ENCODE measurements around the gene SHROOM3. TPM values are rescaled to one million over a fixed set of nuclear protein-coding genes. Genes with fewer than 3 reads are reported as not detected.

The SHROOM3 gene
- total and polyA plus RNA-seq, 2 of the 13 experiments (the other 11 are each of a cell fraction or from before 2014, with no cell fraction given) = 0.01 TPM; not detected in 1

DNA sequence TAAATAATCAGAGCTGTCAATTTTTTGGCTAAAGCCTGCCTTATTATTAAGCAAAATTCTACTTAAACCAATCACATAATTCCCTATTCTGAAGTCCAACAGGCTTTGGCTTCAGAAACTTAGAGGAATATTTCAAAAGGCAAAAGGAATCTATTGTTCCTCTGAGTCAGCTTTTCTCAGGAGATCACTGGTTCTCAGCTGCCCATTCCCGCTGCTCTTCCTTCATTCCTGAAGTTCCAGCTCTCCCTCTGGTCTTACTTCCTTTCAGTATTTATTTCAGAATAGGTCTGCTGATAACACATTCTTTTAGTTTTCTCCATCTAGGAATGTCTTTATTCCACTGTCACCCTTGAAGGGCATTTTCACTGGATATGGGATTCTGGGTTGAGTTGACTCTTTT lies 329.2 kb downstream of the SHROOM3 start:
- H3K4me3 ChIP-seq (replicated peaks in 1 of 3; ENCODE audit: insufficient read depth in 1 of 3, low read depth in 2 of 3, low read length in 3 of 3) = no peak overlapping the region
- ChIA-PET POLR2A (no interaction called here), CTCF (ENCODE audit: low intra/inter-chr PET ratio, low total read pairs) (no interaction called here)
- BruUV-seq (replicated peaks) = no TSS peak
- peaks cover 0 to 6% of the 10 kb centered on the region in 2 experiments; a peak in 2 of 5 replicates for H3K27me3 ChIP-seq (ENCODE audit: control insufficient read depth in 1 of 2, insufficient read depth in 2 of 2, low read length in 2 of 2)
- intact Hi-C loops (cut with micrococcal nuclease; ENCODE audit: unreplicated experiment) (no loop called here), in situ Hi-C loops (cut with HindIII; ENCODE audit: extremely low pct_ligation_motif_present, low pct_unique_long_range_greater_than_20kb) (no loop called here)
- DNase-seq (ENCODE audit: low spot score) (no peak), FAIRE-seq (no peak), ATAC-seq (no peak)
- 7% methylated on average over 1 of the region's 1 CpG for WGBS (ENCODE audit: low lambda C conversion rate)
- no peak overlapping the region for H2AFZ ChIP-seq (ENCODE audit: low read length)
- H3K27ac ChIP-seq (ENCODE audit: extremely low read length, insufficient read depth, low read length) = no peak overlapping the region
- no peak overlapping the region for H3K4me2 ChIP-seq (ENCODE audit: low read depth, low read length)
- H3K4me1 ChIP-seq (ENCODE audit: insufficient read depth, low read length) = no peaks in the 10 kb centered on the region
- no peaks in the 10 kb centered on the region for H4K20me1 ChIP-seq (ENCODE audit: insufficient read depth, low read length)
- TF ChIP-seq MAFK (conservative IDR thresholded peaks at IDR 0.05 in 1 of 2, IDR thresholded peaks at IDR 0.05 in 1 of 2; ENCODE audit: low read length in 2 of 2) = peak in 1 of 2 experiments; percentile 19; a peak in 1 of 4 replicates
- no peak for TF ChIP-seq LRRFIP1 (CRISPR knock-in tag; conservative IDR thresholded peaks at IDR 0.05)
- H3K79me2 ChIP-seq (ENCODE audit: insufficient read depth, low read length) = no peaks in the 10 kb centered on the region
- no peak overlapping the region for H3K9ac ChIP-seq (ENCODE audit: insufficient read depth, low read depth, low read length)
- H3K36me3 ChIP-seq (replicated peaks in 1 of 2; ENCODE audit: control insufficient read depth in 1 of 2, insufficient read depth in 2 of 2, low read length in 2 of 2) = no peaks in the 10 kb centered on the region
- no peaks in the 10 kb centered on the region for H3K9me3 ChIP-seq (ENCODE audit: low read length)

GRCh38 chr4:76765473-76766183 lies 330.6 kb downstream of the SHROOM3 start:
- no peaks in the 10 kb centered on the region for H3K79me2 ChIP-seq (ENCODE audit: insufficient read depth, low read length)
- ATAC-seq (no peak), DNase-seq (ENCODE audit: low spot score) (no peak), FAIRE-seq (no peak)
- no peak overlapping the region for H2AFZ ChIP-seq (ENCODE audit: low read length)
- H3K36me3 ChIP-seq (replicated peaks in 1 of 2; ENCODE audit: control insufficient read depth in 1 of 2, insufficient read depth in 2 of 2, low read length in 2 of 2) = no peaks in the 10 kb centered on the region
- no peak overlapping the region for H3K9ac ChIP-seq (ENCODE audit: insufficient read depth, low read depth, low read length)
- no peaks in the 10 kb centered on the region for H3K9me3 ChIP-seq (ENCODE audit: low read length)
- H3K4me3 ChIP-seq (replicated peaks in 1 of 3; ENCODE audit: insufficient read depth in 1 of 3, low read depth in 2 of 3, low read length in 3 of 3) = no peak overlapping the region
- BruUV-seq (replicated peaks) = no TSS peak
- no peak overlapping the region for H3K27ac ChIP-seq (ENCODE audit: extremely low read length, insufficient read depth, low read length)
- intact Hi-C loops (cut with micrococcal nuclease; ENCODE audit: unreplicated experiment) = no loop called here
- no peaks in the 10 kb centered on the region for H3K4me1 ChIP-seq (ENCODE audit: insufficient read depth, low read length)
- peaks cover 0 to 6% of the 10 kb centered on the region in 2 experiments; a peak in 2 of 5 replicates for H3K27me3 ChIP-seq (ENCODE audit: control insufficient read depth in 1 of 2, insufficient read depth in 2 of 2, low read length in 2 of 2)
- CTCF ChIA-PET (ENCODE audit: low intra/inter-chr PET ratio, low total read pairs) = no interaction called here
- H3K4me2 ChIP-seq (ENCODE audit: low read depth, low read length) = no peak overlapping the region
- POLR2A ChIA-PET = no interaction called here
- 55% methylated on average over 14 of the region's 14 CpGs for WGBS (ENCODE audit: low lambda C conversion rate)
- in situ Hi-C loops (cut with HindIII; ENCODE audit: extremely low pct_ligation_motif_present, low pct_unique_long_range_greater_than_20kb) = no loop called here
- H4K20me1 ChIP-seq (ENCODE audit: insufficient read depth, low read length) = no peaks in the 10 kb centered on the region
- TF ChIP-seq ZNF749 (CRISPR knock-in tag; IDR thresholded peaks at IDR 0.05; ENCODE audit: borderline replicate concordance) (no peak), USF2 (IDR thresholded peaks at IDR 0.05; ENCODE audit: low read depth, low read length) (no peak), USF2 (CRISPR knock-in tag; IDR thresholded peaks at IDR 0.05; ENCODE audit: borderline replicate concordance) (no peak), ZNF274 (CRISPR knock-in tag; IDR thresholded peaks at IDR 0.05) (no peak), ZNF275 (CRISPR knock-in tag; IDR thresholded peaks at IDR 0.05; ENCODE audit: borderline replicate concordance) (no peak), CBFB (CRISPR knock-in tag; IDR thresholded peaks at IDR 0.05) (no peak), ZNF350 (CRISPR knock-in tag; IDR thresholded peaks at IDR 0.05; ENCODE audit: borderline replicate concordance, low read depth) (no peak)
- TF ChIP-seq, protein P1, sequence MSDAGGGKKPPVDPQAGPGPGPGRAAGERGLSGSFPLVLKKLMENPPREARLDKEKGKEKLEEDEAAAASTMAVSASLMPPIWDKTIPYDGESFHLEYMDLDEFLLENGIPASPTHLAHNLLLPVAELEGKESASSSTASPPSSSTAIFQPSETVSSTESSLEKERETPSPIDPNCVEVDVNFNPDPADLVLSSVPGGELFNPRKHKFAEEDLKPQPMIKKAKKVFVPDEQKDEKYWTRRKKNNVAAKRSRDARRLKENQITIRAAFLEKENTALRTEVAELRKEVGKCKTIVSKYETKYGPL (CRISPR knock-in tag; IDR thresholded peaks at IDR 0.05) = no peak

Measured in HepG2 (cell line).